Fibroblast of skin of left biceps (primary cell): ENCODE results near the gene PCSK7.

Source experiments
- DNase-seq, 2 experiments: peaks; one replicate each; pipeline ENCODE4 v3.0.0-alpha.2; 2013; ENCODE audit warnings: low read depth in 2 of 2

PCSK7 gene

GRCh38 chr11:117199053-117199915 lies 32.6 kb downstream of the PCSK7 start, which contains the start of gene TAGLN:
Gene TAGLN (plus strand): TSS chr11:117199370. CDS start chr11:117203014, 3,644 bp downstream.
- peak; percentile 96 for DNase-seq

GRCh38 chr11:117198613-117199012 lies 33.3 kb downstream of the PCSK7 start:
- DNase-seq: no peak

GRCh38 chr11:117197516-117198456 lies 34.1 kb downstream of the PCSK7 start:
- no peak for DNase-seq

- no peak for DNase-seq
These were observed 34.9 kb downstream of the PCSK7 start for GRCh38 chr11:117197006-117197405.

- no peak for DNase-seq
These were observed 36.1 kb downstream of the PCSK7 start for GRCh38 chr11:117195761-117196160.

GRCh38 chr11:117195258-117195657 lies 36.6 kb downstream of the PCSK7 start:
- DNase-seq: no peak

GRCh38 chr11:117194267-117194666 lies 37.6 kb downstream of the PCSK7 start:
- DNase-seq: no peak

GRCh38 chr11:117193130-117194020 lies 38.5 kb downstream of the PCSK7 start:
- DNase-seq: no peak

- no peak for DNase-seq
These were observed 39.4 kb downstream of the PCSK7 start for GRCh38 chr11:117192401-117192875.

- DNase-seq: no peak
These were observed 40.0 kb downstream of the PCSK7 start for GRCh38 chr11:117191680-117192400.

GRCh38 chr11:117189941-117190544 lies 41.8 kb downstream of the PCSK7 start:
- no peak for DNase-seq

GRCh38 chr11:117189191-117189940 lies 42.5 kb downstream of the PCSK7 start:
- DNase-seq: no peak

- DNase-seq: no peak
These were observed 43.2 kb downstream of the PCSK7 start for GRCh38 chr11:117188620-117189081.

- no peak for DNase-seq
These were observed 43.9 kb downstream of the PCSK7 start for GRCh38 chr11:117187799-117188481.

- no peak for DNase-seq
These were observed 44.5 kb downstream of the PCSK7 start for GRCh38 chr11:117187428-117187798.

- DNase-seq: no peak
These were observed 44.9 kb downstream of the PCSK7 start for GRCh38 chr11:117187007-117187406.

GRCh38 chr11:117186431-117186761 lies 45.5 kb downstream of the PCSK7 start:
- DNase-seq: no peak

- no peak for DNase-seq
These were observed 46.0 kb downstream of the PCSK7 start for GRCh38 chr11:117185736-117186430.
